Measurements from ENCODE around the gene CTNNA2.
"Not testable (repeated sequence)": the region's sequence is repeated elsewhere in the genome, so short reads cannot be mapped to it uniquely, and the experiment has no call there.

The CTNNA2 gene

DNA sequence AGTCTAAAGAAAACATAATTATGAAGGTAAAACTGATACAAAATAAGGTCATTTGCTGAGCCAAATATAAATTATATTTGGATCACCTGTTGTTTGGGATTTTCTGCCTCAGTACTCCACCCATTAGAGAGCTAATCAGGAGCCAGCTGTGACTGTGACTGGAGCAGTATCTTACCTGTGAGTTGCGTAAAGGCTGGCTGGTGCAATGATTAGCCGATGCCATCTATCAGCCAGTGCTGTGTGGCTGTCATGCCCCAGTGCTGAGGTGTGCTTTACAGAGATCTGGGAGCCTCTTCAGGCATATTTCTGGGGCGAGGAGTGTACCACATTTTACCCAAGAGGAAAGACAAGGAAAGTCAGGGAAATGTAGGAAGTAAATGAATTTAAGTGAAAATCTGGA lies 599.9 kb downstream of the CTNNA2 start:
- no peak for DNase-seq

DNA sequence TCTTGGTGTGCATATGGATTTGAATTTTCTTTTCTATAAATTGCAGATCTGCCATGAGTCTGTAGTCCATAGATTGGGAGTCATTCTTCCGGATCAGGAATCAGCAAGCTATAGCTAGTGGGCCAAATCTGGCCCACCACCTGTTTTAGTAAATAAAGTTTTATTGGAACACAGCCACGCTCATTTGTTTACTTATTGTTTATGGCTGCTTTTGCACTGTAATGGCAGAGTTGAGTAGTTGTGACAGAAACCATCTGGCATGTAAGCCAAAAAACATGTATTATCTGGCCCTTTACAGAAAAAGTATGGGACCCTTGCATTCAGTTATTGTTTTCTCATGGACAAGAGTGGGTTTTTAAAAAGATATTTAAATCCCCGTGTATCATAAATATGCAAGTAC lies 600.5 kb downstream of the CTNNA2 start:
- no peak for DNase-seq

DNA sequence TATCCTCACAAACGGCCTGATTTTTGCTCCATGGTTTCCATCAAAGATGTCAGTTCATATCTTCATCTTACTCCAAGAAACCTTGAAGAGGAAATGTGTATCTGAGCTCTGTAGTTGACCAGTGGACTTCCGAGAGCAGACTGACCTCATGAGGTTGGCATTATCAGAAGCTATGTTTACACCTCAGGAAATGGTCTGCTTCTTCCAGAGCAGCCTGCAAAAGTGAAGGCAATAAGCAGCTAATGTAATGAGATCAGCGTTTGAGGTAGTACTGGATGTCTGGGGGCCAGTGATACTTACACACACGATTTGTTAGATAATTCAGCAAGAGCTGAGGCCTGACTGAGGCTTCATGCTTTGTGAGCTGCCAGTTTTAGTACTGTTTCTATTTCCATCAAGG lies 602.0 kb downstream of the CTNNA2 start:
- DNase-seq = no peak

DNA sequence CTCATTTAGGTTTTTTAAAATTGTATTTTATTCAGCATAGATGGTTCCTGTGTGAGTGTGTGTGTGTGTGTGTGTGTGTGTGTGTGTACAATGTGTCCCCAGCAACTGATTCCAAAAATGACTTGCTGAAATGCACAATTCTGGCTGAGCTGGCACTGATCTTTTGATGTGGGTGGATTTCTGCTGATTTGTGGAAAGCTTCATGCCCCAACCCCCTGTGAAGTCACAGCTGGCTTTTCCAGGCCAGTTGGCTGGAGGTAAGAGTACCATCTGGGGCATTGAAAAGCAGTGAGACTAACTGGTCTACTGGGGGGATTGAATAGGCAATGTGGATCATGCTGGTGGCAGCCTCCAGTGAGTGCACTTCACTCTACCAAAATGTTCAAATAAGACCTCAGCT lies 604.5 kb downstream of the CTNNA2 start:
- no peak for DNase-seq

DNA sequence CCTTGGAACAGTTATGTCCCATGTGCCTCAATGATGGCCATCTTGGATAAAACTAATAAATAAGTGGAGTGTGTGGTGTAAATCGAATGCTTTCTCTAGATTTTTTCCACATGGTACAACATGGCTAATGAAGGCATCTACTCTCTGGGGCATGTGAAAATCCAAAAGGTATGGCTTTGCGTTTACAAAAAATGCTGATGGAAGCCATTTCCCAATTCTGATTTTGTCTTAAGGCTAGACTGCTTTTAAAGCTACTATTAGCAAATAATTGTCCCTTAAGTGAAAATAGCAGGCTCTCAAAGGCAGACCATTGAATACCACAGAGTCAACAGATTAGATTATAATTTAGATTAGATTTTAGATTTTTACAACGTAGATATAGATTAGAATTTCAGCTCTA lies 608.0 kb downstream of the CTNNA2 start:
- no peak for DNase-seq

DNA sequence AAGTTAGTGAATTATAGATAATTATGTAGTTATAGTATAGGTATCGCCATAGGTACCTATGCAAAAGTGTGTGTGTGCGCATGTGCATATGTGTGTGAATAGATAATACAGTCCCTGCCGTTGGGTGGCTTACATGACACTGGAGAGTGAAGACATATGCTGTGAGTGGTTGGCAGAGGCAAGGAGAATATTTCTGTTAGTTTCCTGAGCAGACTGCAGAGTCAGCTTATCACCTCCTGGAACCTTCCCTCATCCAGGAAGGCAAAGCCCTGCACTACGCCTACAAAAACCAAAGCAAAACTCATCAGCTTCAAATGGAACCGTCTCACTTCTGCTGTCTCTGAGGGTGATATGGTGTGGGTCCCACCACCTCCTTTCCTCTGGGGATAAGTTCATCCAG lies 609.8 kb downstream of the CTNNA2 start:
- no peak for DNase-seq

DNA sequence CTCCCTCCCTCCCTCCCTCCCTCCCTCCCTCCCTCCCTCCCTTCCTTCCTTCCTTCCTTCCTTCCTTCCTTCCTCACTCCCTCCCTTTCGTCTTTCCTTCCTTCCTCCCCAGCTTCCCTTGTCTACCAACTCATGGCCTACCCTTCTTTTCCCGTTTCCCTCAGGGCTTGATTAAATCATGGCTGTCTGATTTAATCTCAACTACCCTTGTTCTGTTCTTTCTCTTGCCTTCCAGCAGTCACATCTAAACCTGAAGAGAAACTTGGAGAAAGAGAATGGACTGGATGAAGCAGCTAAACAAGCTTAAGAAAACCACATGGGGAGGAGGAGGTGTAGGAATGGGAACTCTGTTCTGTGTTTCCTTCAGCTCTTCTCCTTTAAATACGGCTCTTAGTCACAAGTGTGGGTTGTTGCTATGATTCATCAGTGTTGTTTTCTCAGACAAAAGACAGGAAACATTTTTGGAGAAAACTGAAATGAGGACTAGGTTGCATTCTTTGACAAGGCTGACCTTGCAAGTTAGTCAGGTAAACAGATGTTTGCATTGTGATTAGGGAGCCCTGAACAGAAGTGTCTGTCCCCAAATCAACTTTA lies 613.8 kb downstream of the CTNNA2 start:
- no peak for DNase-seq

DNA sequence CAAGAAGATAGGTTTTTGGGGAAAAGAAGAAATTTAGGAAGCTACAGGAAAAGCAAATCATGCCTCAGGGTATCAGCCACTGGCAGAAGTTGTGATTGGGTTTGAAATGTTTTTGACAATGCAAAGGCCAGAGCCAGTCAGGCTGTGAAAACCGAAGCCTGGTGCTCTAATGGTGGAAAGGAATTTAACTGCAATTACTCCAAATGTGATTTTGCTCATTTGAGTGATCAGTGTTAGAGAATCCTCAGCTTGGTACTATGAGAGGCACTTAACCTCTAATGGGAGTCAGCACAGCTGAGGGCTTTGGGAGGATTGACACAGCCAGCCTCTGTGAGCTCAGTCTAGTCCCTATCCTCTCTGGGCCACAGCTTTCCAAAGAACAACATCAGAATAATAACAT lies 615.2 kb downstream of the CTNNA2 start:
- no peak for DNase-seq

DNA sequence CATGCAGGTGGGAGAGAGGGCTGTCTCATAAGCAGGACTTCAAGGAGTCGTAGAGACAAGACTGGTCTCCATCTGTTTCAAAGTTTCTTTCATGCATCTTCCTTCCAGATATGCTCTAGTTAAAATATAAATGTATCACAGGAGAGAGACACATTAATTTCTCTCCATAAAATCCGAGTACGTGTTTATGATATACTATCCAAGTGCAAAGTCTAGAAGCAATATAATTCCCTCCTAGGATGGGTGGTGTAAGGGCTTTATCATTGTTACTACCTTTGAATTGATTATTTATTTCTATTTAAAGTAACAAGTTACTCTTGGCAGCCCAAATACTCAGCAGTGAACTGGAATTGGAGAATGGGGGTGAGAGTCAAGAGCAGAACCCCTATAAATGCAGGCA lies 619.4 kb downstream of the CTNNA2 start:
- no peak for DNase-seq

DNA sequence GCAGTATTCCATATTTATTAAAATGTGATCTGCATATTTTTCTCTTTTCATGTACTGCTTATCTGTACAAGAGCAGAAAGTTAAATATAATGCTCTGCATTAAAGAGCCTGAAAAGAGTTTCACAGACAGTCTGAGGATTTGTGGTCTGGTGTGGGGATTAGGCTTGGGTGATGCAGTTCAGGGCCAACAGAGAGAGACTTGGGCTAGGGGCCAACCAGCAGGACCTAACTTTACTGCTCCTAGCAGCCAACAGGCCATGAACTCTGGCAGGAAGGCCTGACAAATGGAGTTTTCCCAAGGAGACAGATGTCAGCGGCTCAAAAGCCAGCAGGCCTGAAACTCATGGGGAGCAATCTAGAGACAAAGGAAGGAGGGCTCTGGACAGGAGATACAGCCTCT lies 622.1 kb downstream of the CTNNA2 start:
- no peak for DNase-seq

DNA sequence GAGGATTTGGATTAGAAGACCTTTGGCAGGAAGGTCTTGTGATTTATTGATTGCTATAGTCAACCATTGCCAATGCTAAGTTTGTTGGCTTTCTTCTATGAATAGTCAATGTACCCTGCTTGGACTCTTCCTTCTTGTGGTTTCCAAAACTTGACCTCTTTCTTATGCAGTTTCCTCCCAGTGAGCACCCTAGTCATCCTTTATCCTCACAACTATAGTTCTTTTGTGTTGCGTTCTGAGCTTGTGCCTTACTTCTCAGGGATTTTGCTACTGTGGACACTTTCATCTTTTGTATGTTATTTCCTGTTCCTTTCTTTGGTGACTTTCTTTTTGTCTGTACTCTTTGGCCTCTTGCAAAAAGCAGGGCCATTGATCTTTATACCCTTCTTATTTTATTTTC lies 623.5 kb downstream of the CTNNA2 start:
- DNase-seq = no peak

DNA sequence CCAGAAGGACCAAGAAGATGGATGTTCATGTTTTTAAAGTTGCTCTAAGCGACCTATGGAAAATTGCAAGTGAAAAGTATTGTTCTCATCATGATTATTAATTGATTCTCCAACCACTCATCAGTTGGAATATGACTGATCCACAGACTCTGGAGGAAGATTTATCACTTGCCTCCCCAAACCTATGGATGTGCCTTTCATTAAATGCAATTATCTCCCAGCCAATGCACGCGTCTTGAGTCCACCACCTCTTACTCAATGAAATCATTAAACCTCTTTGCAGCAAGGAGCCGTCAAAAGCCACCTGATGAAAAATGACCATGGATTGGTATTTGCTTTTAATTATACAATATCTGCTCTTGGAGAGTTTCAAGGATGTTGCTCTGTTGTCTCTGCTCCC lies 626.1 kb downstream of the CTNNA2 start:
- no peak for DNase-seq

DNA sequence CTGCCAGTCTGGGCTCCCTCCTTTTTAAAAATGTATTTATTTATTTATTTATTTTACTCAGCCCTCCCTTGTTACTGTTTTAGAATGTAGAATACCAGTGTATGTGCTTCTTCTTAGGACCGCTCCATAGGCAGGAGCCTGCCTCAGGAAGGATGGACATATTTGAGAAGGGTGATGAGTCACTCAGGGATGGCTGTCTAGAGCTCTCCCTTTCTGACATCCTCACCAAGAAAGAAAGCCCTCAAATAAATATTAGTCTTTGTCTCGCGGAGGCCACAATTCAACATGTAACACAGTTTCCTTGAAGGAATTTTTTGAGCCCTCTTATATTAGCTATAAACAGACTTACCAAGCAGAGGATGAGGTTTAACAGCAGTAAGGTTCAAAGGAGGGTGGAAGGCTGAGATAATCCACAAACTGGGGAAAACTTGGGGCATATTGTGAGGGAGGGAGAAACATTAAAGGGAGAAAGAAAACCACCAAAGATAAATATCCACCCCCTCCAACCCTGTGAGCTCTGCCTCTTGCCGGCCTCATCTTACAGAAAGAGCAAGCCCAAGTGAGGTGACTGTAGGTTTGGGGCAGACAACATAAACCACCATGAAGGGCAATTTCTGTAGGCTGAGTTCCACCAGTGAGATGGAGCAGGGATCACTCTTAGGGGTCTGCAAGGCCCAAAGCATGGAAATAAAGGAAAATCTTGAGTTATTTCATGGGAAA lies 628.3 kb downstream of the CTNNA2 start:
- no peak for DNase-seq

DNA sequence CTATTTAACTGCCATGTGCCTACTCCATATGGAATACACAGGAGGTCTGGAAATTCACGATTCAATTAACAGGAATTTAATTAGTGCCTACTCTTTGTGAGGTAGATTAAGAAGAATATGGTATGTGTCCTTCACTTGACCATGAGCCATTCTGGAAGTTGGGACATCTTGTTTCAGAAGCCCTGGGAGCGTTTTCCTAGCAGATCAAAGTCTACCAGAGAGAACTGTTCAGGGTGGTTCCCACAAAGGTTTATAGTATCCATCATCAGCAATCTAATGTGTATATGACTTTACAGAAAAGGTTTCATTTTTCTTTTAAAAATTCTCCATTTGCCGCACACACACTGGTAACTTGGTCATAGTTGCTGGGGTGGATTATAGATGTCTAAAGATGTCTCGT lies 632.6 kb downstream of the CTNNA2 start:
- no peak for DNase-seq

DNA sequence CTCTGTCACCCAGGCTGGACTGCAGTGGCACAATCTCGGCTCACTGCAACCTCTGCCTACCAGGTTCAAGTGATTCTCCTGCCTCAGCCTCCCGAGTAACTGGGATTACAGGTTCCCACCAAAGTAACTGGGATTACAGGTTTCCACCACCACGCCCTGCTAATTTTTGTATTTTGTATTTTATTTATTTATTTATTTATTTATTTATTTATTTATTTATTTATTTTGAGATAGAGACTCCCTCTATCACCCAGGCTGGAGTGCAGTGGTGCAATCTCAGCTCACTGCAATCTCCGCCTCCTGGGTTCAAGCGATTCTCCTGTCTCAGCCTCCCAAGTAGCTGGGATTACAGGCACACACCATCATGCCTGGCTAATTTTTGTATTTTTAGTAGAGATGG lies 633.9 kb downstream of the CTNNA2 start:
- not testable (repeated sequence) for DNase-seq

DNA sequence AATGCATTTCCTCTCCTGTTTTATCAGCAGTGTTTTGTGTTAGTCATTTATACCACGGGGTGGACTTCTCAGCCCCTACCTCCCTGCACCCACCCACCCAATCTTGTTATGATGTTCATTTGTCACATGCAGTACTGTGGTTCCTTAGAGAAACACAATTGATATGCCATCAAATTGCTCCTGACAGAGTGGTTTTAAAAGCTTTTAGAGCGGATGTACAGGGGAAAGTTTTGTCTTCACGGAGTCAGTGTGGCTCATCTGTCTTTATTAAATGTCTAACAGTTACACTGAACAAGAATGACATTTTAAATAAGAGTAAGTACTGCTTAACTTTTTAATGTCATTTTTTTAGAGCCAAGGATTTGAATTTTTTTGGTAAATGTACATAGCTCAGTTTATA lies 634.8 kb downstream of the CTNNA2 start:
- DNase-seq = no peak

DNA sequence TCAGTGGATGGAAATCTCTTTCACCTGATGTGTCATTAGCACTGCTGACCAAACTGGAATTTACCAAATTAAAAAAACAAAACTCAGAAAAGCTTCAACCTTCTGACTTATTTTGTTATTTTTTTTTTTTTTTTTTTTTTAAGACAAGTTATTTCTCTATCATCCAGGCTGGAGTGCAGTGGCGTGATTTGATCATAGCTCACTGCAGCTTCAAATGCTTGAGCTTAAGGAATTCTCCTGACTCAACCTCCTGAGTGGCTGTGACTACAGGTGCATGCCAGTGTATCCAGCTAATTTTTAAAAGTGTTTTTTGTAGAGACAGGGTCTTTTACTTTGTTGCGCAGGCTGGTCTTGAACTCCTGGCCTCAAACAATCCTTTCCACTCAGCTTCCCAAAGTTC lies 636.1 kb downstream of the CTNNA2 start:
- no peak for DNase-seq

DNA sequence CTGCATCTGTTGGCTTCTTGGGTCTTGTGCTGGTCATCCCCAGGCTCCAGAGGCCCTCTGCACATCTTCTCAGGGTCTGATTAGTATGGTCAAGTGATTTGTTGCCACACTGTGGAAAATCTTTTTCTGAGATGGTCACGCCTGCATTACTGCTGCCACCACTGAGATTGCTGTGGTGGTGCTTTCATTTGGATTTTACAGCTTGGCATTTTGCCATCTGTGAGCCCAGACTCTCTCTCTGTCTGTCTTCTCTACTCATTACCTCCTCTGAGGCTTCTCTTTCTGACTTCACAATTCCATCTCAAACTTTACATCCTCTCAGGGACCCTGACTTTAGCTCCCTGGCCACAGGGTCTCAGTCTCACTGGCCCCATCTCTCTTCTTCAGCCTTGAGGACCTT lies 637.1 kb downstream of the CTNNA2 start:
- no peak for DNase-seq

DNA sequence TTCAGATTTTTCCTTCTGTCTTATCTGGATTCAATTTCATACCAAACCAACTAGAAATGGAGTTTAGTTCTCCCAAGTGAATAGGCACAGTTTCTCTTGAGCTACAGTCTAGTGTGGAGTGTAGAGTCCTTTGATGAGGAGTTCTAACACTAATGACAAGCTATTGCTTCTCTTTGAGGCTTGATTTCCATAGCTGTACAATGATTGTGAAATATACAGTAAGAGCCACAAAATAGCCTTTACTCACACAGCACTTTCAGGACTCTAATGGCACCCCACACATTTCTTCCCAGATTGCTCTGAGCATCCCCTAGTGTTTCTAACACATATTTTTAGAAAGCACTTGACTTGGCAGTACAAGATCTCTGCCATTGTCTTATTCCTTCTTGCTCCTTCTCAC lies 638.4 kb downstream of the CTNNA2 start:
- DNase-seq = no peak

DNA sequence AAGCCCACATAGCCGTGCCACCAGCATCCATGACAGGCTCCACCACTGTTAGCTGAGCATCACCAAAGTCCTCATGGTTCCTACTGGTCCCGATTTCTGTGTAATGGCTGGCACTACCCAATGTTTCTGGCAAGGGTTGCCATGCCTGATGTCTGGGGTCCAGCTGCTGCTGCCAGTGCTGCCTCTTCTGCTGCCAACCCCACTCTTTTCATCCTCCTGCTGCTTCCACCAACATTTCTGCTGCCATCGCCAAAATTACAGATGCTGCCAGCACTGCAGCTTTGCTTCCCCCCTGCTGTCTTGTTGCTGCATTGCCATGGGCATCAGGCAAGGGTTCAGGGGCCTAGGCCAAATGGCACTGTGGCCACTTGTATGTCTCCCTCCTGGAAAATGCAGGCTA lies 638.8 kb downstream of the CTNNA2 start:
- no peak for DNase-seq

DNA sequence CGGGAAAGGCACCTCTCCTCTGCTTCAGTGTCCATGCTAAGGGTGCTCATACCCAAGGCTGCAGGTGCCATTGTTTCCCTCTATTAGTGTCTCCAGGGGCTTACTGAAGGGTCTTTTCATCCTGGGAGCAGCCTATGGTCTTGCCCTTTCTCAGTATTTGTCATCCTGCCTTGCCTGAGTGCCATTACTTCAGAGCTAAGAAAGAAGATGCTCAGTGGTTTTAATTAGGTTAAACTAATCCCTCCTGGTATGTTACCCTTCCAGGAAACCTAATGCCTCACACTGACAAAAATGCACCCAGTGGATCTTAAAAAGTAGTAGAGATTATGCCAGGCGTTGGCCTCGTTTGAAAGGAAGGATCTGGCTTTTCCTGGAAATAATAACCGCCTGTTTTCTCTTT lies 640.3 kb downstream of the CTNNA2 start:
- no peak for DNase-seq

DNA sequence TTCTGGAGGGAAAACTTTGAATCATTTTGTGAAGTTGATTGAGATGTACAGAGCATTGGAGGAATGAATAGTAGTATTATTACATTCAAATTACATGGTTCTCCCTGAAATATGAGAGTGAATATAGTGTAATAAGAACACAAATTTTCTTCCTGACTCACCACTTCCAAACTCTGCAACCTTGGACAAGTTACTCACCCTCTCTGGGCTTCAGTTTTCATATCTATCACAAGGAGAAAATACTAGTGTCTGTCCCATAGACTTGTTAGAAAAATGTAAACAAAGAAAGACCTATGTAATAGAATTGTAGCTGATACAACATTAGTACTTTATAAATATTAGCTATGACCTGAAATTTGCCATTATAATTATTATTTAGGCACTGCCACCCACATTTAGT lies 640.9 kb downstream of the CTNNA2 start:
- DNase-seq = no peak

DNA sequence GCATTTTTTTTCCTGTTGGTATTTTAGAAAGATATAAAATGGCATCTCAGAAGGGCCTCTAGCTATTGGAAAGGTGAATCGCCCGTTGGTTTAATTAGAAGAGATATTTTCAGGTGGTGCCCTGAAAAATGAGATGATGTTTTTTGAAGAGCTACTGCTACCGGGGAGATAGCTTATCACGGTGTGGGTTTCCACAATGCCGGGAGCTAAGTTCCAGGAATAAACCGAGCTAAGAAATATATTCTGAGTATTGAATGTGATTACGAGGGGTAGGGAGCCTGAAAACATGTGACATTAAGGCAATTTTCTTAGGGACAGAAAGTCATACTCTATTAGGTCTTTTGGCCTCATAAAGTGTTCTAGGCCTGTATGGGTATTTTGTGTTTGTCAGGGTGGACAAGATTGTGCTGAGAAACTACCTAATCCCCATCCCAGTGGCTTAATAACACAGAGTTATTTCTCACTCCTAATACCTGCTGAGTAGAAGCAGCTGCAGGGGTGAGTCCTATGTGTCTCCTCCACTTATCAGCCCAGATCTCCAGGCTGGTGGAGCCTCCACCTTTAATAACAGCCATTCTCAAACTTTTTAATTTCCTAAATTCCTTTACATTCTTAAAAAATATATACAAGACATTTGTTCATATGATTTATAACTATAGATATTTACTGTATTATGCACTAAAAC lies 641.5 kb downstream of the CTNNA2 start:
- DNase-seq = no peak

DNA sequence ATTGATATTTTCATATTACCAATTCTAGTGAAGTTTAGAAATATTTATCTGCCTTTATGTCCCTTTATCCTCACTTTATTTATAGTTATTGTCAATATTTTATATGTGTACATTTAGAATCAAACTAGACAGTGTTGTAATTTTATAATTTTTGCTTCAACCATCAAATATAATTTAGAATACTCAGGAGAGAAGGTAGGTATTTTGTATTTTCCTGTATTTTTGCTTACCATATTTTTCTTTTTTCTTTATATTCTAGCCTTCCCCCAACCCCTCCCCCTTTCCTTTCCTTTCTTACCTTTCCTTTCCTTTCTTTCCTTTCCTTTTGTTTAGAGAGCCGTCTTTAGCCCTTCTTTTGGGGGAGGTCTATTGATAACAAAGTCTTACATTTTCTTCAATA lies 651.5 kb downstream of the CTNNA2 start:
- DNase-seq = no peak
